GM12801 (cell line): ENCODE results near the gene RBM24.

Experiments used
- CTCF ChIP-seq: IDR thresholded peaks from one replicate; pipeline ENCODE4 v1.5.1; 2011; ENCODE audit warnings: control low read depth; ENCODE audit not compliant: insufficient read length; ENCODE audit errors: extremely low read depth

The RBM24 gene

GRCh38 chr6:17291778-17292177, 10.6 kb downstream of the RBM24 start:
- no peak for TF ChIP-seq CTCF

GRCh38 chr6:17292600-17293133, 11.5 kb downstream of the RBM24 start:
- no peak for TF ChIP-seq CTCF

- no peak for TF ChIP-seq CTCF
These were observed 12.2 kb downstream of the RBM24 start for GRCh38 chr6:17293395-17293794.

GRCh38 chr6:17297271-17298080, 16.3 kb downstream of the RBM24 start:
- TF ChIP-seq CTCF, result no peak

GRCh38 chr6:17298257-17298656, 17.1 kb downstream of the RBM24 start:
- no peak for TF ChIP-seq CTCF

- no peak for TF ChIP-seq CTCF
These were observed 18.1 kb downstream of the RBM24 start for GRCh38 chr6:17299222-17299621.

- TF ChIP-seq CTCF, result no peak
These were observed 18.6 kb downstream of the RBM24 start for GRCh38 chr6:17299750-17300149.
